NB4 (cell line): ENCODE data around the gene ZSWIM2.

ENCODE experiments used
- CTCF ChIP-seq: IDR thresholded peaks from one replicate; pipeline ENCODE4 v1.5.1; 2012; ENCODE audit warnings: low read depth, low read length
- MYC ChIP-seq: IDR thresholded peaks from 2 replicates; pipeline ENCODE4 v1.6.1; 2011; ENCODE audit warnings: low read depth, low read length
- POLR2A ChIP-seq: IDR thresholded peaks from 2 replicates; pipeline ENCODE4 v1.6.1; 2011; ENCODE audit warnings: mild to moderate bottlenecking; ENCODE audit not compliant: insufficient read length; ENCODE audit errors: extremely low read depth

- TF ChIP-seq CTCF (no peak), POLR2A (no peak), MYC (no peak)
These were observed 35.6 kb upstream of the ZSWIM2 start for GRCh38 chr2:186884587-186884986.
